ENCODE data around the gene GLI1.
"Not testable (repeated sequence)": the region's sequence is repeated elsewhere in the genome, so short reads cannot be mapped to it uniquely, and the experiment has no call there.

GLI1 gene

DNA sequence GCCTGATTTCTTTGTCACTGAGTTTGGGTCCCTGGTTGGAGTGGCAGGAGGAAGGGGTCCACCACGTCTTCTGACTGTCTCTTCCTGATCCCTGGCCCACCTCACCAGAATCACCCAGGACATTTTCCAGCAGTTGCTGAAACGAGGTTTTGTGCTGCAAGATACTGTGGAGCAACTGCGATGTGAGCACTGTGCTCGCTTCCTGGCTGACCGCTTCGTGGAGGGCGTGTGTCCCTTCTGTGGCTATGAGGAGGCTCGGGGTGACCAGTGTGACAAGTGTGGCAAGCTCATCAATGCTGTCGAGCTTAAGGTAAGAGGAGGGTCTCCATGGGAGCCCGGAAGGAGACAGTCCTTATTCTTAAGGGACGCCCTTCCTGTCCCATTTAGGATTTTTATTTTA, 40.6 kb downstream of the GLI1 start:
- no peak for DNase-seq

GRCh38 chr12:57502311-57502969, 42.9 kb downstream of the GLI1 start:
- not testable (repeated sequence) for DNase-seq

DNA sequence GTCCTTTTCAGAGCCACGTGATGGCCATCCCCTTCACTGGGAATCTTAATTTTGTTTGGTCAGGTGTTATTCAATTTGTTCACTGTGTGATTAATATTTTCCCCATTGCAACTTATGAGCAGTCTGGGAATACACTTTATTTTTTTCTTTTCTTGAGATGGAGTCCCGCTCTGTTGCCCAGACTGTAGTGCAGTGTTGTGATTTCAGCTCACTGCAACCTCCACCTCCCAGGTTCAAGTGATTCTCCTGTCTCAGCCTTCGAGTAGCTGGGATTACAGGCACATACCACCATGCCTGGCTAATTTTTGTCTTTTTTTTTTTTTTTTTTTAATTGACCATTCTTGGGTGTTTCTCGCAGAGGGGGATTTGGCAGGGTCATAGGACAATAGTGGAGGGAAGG, 47.0 kb downstream of the GLI1 start:
- not testable (repeated sequence) for DNase-seq

DNA sequence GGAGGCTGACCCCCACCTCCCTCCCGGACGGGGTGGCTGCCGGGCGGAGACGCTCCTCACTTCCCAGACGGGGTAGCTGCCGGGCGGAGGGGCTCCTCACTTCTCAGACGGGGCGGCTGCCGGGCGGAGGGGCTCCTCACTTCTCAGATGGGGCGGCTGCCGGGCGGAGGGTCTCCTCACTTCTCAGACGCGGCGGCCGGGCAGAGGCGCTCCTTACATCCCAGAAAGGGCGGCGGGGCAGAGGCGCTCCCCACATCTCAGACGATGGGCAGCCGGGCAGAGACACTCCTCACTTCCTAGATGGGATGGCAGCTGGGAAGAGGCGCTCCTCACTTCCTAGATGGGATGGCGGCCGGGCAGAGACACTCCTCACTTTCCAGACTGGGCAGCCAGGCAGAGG, 48.2 kb downstream of the GLI1 start:
- not testable (repeated sequence) for DNase-seq

DNA sequence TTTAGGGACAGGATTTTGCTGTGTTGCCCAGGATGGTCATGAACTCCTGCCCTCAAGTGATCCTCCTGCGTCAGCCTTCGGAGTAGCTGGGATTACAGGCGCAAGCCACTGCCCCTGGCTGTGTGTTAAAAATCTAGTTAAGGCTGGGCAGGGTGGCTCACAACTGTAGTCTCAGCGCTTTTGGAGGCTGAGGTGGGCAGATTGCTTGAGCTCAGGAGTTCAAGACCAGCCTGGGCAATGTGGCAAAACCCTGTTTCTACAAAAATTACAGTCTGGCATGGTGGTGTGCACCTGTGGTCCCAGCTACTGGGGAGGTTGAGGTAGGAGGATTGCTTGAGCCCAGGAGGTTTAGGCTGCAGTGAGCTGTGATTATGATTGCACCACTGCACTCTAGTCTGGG, 51.6 kb downstream of the GLI1 start:
- no peak for DNase-seq

GRCh38 chr12:57511588-57512325, 52.2 kb downstream of the GLI1 start:
- DNase-seq = no peak

- DNase-seq = no peak
Measured at GRCh38 chr12:57512665-57513064, 53.1 kb downstream of the GLI1 start.

DNA sequence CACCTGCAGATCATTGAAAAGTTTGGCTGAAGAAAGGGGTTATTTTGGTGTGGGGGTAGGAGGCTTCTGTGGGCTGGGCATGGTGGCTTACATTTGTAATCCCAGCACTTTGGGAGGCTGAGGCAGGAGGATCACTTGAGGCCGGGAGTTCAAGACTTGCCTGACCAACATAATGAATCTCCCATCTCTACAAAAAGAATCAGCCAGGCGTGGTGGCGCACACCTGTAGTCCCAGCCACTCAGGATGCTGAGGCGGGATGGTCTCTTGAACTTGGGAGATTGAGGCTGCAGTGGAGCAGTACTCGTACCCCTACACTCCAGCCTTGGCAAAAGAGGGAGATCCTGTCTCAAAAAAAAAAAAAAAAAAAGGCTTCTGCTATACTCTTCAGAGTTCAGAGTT, 53.7 kb downstream of the GLI1 start:
- DNase-seq = no peak

DNA sequence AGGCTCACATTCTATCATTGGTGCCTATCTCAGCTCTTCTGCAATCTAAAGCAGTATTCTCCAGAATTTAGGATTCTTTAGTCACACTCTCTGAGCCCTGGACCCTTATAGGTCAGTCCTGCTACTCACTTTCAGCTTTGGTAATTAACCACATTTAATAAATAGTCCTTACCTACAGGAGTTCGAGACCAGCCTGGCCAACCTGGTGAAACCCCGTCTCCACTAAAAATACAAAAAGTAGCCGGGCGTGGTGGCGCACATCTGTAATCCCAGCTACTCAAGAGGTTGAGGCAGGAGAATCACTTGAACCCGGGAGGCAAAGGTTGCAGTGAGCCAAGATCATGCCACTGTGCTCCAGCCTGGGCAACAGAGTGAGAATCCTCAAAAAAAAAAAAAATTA, 54.1 kb downstream of the GLI1 start:
- DNase-seq = not testable (repeated sequence)

DNA sequence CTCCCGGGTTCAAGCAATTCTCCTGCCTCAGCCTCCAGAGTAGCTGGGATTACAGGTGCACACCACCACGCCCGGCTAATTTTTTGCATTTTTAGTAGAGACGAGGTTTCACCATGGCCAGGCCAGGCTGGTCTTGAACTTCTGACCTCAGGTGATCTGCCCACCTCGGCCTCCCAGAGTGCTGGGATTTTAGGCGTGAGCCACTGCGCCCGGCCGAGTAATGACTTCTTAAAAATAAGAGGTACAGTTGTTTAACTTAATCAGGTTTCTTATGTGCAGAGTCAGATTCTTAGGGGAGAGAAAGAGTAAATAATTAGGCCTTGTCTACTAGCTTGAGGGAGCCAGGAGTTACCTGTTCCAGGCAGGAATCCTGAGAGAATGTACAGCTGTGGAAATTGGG, 54.7 kb downstream of the GLI1 start:
- DNase-seq = not testable (repeated sequence)

DNA sequence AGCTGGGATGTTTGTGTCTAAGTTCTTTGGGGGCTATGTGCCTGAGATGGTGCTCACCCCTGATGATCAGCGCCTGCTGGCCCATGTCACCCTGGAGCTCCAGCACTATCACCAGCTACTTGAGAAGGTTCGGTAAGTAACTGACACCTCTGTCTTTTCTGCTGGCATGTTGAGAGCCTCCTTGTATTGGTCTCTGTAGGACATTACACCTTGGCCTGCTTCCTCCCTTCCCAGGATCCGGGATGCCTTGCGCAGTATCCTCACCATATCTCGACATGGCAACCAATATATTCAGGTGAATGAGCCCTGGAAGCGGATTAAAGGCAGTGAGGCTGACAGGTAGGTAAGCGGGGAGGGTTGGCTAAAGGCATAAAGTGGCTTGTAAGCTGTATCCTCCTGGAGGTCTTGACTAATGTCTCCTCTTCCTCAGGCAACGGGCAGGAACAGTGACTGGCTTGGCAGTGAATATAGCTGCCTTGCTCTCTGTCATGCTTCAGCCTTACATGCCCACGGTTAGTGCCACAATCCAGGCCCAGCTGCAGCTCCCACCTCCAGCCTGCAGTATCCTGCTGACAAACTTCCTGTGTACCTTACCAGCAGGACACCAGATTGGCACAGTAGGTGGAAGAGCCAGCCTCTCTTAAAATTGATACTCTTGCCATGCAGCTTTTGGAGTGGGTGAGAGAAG, 55.3 kb downstream of the GLI1 start:
- DNase-seq = no peak

- no peak for DNase-seq
Measured at GRCh38 chr12:57515408-57515933, 55.9 kb downstream of the GLI1 start.

GRCh38 chr12:57515934-57516541, 56.5 kb downstream of the GLI1 start:
- no peak for DNase-seq

DNA sequence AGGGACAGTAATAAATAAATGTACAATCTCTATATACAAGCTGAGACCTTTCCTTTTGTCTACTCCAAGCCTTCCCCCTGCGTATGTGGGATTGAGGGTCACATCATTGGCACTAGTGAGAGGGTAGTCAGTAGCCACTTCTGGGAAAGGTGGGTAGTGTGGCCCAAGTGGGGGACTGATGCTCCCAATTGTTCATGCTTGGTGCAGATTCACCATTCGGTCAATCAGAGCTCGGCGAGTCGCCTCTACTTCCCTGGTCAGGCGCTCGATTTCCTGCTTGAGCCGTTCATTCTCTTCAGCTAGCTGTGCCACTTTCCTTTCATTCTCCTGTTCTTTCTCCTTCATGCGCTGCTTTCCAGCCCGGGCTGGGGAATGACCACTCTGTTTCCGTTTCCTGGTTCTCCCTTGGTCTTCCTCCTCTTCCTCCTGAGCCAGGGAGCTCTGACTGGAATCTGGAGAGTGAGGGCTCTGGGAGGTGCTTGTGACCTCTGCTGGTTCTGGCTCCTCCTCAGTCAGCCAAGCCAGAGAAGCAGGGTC, 57.1 kb downstream of the GLI1 start:
- no peak for DNase-seq

GRCh38 chr12:57517187-57517586, 57.6 kb downstream of the GLI1 start:
- peak; percentile 72 for DNase-seq

GRCh38 chr12:57517718-57518117, 58.1 kb downstream of the GLI1 start:
- not testable (repeated sequence) for DNase-seq

DNA sequence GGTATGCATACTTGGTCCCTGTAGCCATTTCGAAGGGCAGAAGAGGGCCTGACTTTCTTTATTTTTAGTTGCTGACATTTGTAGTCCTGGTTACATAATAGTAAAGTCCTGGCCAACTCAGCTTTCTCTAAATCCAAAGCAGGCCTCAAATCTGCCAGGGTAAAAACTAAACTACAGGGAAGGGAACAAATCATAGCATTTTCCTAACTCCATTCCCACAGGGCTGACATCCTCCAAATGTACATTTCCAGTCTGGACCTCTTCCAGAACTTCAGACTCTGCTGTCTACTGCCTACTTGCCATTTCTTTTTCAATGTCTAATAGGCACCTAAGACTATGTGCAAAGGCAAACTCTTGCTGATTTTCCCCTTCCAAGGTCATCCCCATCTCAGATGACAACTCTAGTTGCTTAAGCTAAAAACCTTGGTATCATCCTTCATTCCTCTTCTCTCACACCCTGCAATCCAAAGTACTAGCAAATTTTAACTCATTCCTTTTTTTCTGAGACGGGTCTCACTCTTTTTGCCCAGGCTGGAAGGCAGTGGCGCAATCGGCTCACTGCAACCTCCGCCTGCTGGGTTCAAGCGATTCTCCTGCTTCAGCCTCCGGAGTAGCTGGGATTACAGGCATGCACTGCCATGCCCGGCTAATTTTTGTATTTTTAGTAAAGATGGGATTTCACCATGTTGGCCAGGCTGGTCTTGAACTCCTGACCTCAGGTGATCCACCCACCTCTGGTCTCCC, 58.8 kb downstream of the GLI1 start:
- DNase-seq = no peak

DNA sequence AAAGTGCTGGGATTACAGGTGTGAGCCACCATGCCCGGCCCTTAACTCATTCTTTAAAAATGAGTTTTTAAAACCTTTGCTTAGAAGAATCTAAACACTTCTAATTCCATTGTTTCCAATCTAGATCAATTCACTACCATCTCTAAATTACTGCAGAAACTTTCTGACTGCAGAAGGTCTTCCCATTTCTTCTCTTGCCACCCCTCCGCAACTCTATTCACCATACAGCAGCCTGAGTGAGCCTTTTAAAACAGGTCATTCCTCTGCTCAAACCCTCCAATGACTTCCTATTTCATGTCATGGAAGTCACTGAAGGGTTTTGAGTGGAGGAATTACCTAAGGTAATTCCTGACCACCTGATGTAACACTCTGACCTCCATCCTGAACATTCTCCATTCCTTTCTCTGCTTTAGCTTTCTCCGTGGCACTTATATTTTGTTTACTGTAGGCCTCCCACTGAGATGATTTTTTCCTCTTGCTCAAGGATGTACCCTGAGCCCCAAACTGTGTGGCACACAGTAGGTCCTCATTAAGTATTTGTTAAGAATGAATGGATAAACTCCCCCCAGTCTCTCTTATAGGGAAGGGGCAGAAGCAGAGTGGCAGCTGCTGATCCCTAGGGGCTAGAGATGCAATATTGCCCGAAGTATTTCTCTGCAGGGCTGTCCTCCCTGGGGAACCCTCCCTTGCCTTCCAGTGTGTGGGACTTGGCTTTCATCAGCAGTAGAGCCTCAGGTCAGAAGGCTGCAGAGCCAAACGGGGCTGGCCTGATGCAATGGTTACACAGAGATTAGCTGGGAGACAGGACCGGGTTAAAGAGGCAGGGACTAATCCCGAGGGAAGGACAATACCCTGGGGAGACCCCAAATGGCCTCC, 59.6 kb downstream of the GLI1 start:
- DNase-seq = peak; percentile 43

- no peak for DNase-seq
Measured at GRCh38 chr12:57519796-57520052, 60.1 kb downstream of the GLI1 start.

GRCh38 chr12:57520053-57520818, 60.7 kb downstream of the GLI1 start, which contains the start of gene DDIT3:
DDIT3 (minus strand) TSS chr12:57520514; CDS start chr12:57517406, 3,108 bp downstream.
- DNase-seq = peak; percentile 99

All from EL (cell line).